HPDE6-E6E7 (cell line): ENCODE results near the gene ANLN.
A peak's percentile ranks its signal among the peaks of the same experiment; 100 is the strongest.
"Not testable (repeated sequence)": the region's sequence is repeated elsewhere in the genome, so short reads cannot be mapped to it uniquely, and the experiment has no call there.

Experiments
- DNase-seq: peaks from one replicate; pipeline ENCODE4 v3.0.0; 2011; ENCODE audit warnings: missing footprints; ENCODE audit errors: extremely low spot score

ANLN gene

GRCh38 chr7:36389371-36390198 lies at the start of gene ANLN:
Gene ANLN (plus strand): TSS chr7:36389862. CDS start chr7:36390027, 165 bp downstream.
- DNase-seq: peak; percentile 86

- DNase-seq: no peak
These were observed 46.1 kb upstream of the ANLN start for GRCh38 chr7:36343548-36343947.

- no peak for DNase-seq
These were observed 45.0 kb upstream of the ANLN start for GRCh38 chr7:36344622-36345021.

- DNase-seq: no peak
These were observed 43.3 kb upstream of the ANLN start for GRCh38 chr7:36346260-36346831.

GRCh38 chr7:36348256-36348655 lies 41.4 kb upstream of the ANLN start:
- no peak for DNase-seq

- DNase-seq: no peak
These were observed 40.9 kb upstream of the ANLN start for GRCh38 chr7:36348771-36349170.

- no peak for DNase-seq
These were observed 40.0 kb upstream of the ANLN start for GRCh38 chr7:36349626-36350025.

- no peak for DNase-seq
These were observed 34.2 kb upstream of the ANLN start for GRCh38 chr7:36355490-36355889.

- no peak for DNase-seq
These were observed 32.6 kb upstream of the ANLN start for GRCh38 chr7:36357054-36357453.

- DNase-seq: no peak
These were observed 31.1 kb upstream of the ANLN start for GRCh38 chr7:36358589-36358988.

- no peak for DNase-seq
These were observed 29.4 kb upstream of the ANLN start for GRCh38 chr7:36360244-36360643.

- DNase-seq: no peak
These were observed 28.4 kb upstream of the ANLN start for GRCh38 chr7:36361227-36361626.

- DNase-seq: no peak
These were observed 26.1 kb upstream of the ANLN start for GRCh38 chr7:36363515-36363914.

GRCh38 chr7:36366005-36366717 lies 23.5 kb upstream of the ANLN start:
- DNase-seq: no peak

- DNase-seq: peak; percentile 90
These were observed 22.7 kb upstream of the ANLN start for GRCh38 chr7:36366718-36367560.

- DNase-seq: no peak
These were observed 22.0 kb upstream of the ANLN start for GRCh38 chr7:36367561-36368077.

- DNase-seq: no peak
These were observed 21.2 kb upstream of the ANLN start for GRCh38 chr7:36368496-36368895.

GRCh38 chr7:36369171-36369570 lies 20.5 kb upstream of the ANLN start:
- DNase-seq: no peak

- DNase-seq: no peak
These were observed 19.6 kb upstream of the ANLN start for GRCh38 chr7:36370046-36370445.

GRCh38 chr7:36372156-36372555 lies 17.5 kb upstream of the ANLN start:
- DNase-seq: no peak

GRCh38 chr7:36378555-36378954 lies 11.1 kb upstream of the ANLN start:
- DNase-seq: not testable (repeated sequence)
